ENCODE measurements around the gene SLC12A8. TPM values are rescaled to one million over a fixed set of nuclear protein-coding genes. Genes with fewer than 3 reads are reported as not detected.

Gene SLC12A8
- total RNA-seq, 6 experiments from 2014 or later, result 8.5 to 23.4 (median 20.3) TPM

DNA sequence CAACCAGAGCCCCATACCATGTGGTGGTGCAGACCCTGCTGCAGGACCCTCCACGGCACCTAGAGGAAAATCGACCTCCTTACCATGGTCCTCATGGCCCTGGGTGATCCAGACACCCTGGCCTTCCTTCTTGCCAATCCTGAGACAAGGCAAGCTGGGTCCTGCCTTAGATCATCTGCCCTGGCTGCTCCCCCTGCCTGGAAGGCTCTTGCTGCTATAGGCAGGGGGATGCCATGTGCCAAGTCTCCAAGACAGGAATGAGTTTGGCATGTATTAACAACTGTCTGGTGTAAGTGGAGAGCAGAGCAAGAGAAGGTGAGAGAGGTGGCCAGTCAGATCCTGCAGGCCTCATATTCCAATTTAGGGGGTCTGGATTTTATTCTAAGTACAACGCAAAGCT is 164.3 kb downstream of the SLC12A8 start:
- no peak overlapping the region for H3K4me3 ChIP-seq
- TF ChIP-seq, protein P1, sequence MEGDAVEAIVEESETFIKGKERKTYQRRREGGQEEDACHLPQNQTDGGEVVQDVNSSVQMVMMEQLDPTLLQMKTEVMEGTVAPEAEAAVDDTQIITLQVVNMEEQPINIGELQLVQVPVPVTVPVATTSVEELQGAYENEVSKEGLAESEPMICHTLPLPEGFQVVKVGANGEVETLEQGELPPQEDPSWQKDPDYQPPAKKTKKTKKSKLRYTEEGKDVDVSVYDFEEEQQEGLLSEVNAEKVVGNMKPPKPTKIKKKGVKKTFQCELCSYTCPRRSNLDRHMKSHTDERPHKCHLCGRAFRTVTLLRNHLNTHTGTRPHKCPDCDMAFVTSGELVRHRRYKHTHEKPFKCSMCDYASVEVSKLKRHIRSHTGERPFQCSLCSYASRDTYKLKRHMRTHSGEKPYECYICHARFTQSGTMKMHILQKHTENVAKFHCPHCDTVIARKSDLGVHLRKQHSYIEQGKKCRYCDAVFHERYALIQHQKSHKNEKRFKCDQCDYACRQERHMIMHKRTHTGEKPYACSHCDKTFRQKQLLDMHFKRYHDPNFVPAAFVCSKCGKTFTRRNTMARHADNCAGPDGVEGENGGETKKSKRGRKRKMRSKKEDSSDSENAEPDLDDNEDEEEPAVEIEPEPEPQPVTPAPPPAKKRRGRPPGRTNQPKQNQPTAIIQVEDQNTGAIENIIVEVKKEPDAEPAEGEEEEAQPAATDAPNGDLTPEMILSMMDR (IDR thresholded peaks at IDR 0.05), result no peak
- no peak for TF ChIP-seq POLR2A (IDR thresholded peaks at IDR 0.05)
- WGBS (ENCODE audit: insufficient coverage, low coverage, low lambda C conversion rate, missing lambda C conversion rate), result 94% methylated on average over 3 of the region's 3 CpGs
- peaks cover 0 to 13% (median 0%) of the 10 kb centered on the region in 4 donors for H3K4me1 ChIP-seq
- H3K27me3 ChIP-seq, result no peaks in the 10 kb centered on the region
- ATAC-seq (no peak), DNase-seq (no peak)
- H3K27ac ChIP-seq, result no peak overlapping the region
- no peaks in the 10 kb centered on the region for H3K9me3 ChIP-seq
- no peaks in the 10 kb centered on the region for H3K36me3 ChIP-seq
- intact Hi-C loops (cut with DNase I), result no loop called here

DNA sequence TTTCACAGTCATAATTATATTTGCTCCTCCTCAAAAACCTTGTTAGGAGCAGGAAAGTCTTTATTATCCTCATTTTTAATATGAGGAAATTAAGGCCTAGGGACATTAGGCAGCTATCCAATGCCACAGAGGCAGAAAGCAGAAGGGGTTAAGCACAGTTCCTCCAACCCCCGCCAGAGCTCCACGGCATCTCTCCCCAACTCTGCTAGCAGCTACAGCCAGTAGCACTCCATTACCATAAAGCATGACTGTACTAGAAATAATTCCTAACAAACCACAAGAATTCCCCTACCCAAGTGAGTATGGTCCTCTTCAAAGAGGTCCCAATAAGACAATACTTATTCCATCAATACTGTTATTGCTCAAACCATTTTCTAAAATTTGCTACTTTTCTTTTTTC is 166.6 kb downstream of the SLC12A8 start:
- Histone ChIP-seq H3K4me1 (peaks cover 0 to 8% (median 0%) of the 10 kb centered on the region in 4 donors), H3K27me3 (no peaks in the 10 kb centered on the region), H3K4me3 (no peak overlapping the region), H3K9me3 (no peaks in the 10 kb centered on the region), H3K27ac (no peak overlapping the region), H3K36me3 (no peaks in the 10 kb centered on the region)
- DNase-seq (no peak), ATAC-seq (no peak)
- WGBS (ENCODE audit: insufficient coverage, low coverage, low lambda C conversion rate, missing lambda C conversion rate), result 69% methylated on average over 2 of the region's 2 CpGs
- intact Hi-C loops (cut with DNase I), result no loop called here
- TF ChIP-seq POLR2A (IDR thresholded peaks at IDR 0.05), result no peak
- TF ChIP-seq, protein P1 (IDR thresholded peaks at IDR 0.05), result no peak

DNA sequence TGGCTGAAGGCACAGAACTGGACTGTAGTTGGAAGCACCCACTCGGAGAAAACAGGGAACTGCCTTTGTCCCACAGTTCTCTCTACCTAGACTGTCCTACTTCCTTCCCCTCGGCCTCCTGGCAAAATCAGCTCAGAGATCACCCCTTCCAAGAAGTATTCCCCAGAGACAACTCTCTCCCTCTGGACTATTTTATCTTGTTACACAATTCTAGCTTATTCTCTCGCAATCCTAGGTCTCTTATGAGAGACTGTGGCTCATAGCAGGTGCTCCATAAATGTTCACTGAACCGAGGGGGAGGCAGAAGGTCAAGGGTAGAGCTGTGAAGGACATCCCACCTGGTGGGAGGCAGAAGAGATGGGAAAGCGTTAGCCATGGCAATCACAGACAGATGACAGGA is 167.4 kb downstream of the SLC12A8 start:
- 50% methylated on average over 2 of the region's 5 CpGs for WGBS (ENCODE audit: insufficient coverage, low coverage, low lambda C conversion rate, missing lambda C conversion rate)
- H3K27ac ChIP-seq, result no peak overlapping the region
- DNase-seq, result no peak
- no peaks in the 10 kb centered on the region for H3K9me3 ChIP-seq
- TF ChIP-seq, protein P1 (IDR thresholded peaks at IDR 0.05), result no peak
- no peak for TF ChIP-seq POLR2A (IDR thresholded peaks at IDR 0.05)
- peaks cover 0 to 8% (median 0%) of the 10 kb centered on the region in 4 donors for H3K4me1 ChIP-seq
- peak in 2 of 4 donors; percentile 31 to 34 for ATAC-seq
- H3K4me3 ChIP-seq, result no peak overlapping the region
- H3K27me3 ChIP-seq, result no peaks in the 10 kb centered on the region
- H3K36me3 ChIP-seq, result no peaks in the 10 kb centered on the region
- intact Hi-C loops (cut with DNase I), result no loop called here

DNA sequence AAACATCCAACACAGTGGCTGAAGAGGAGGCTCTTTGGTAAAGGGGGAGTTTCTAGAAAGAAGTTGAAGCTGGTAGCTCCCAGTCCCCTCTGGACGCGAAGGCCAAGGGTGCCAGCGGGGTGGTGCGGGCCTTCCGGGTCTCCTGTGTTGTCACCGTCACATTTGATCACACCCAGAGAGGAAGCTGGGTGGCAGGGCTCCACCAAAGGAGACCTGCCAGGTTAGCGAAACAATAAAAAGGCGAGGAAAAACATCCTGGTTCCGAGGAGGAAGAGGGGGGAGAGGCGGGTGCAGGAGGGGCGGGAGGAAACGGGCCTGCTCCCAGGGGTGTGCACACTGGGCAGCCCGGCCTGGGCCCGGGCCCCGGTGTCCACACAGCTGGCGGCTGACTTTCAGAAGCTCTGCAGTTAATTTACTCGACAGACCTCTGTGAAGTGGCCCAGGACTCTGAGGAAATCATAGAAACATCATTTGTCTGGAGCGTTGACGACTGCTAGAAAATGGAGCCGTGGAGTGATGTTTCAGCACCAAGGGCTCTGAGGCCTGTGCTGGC is 168.9 kb downstream of the SLC12A8 start:
- DNase-seq (no peak), ATAC-seq (peak; percentile 13 to 43 (median 32))
- no peaks in the 10 kb centered on the region for H3K36me3 ChIP-seq
- no peaks in the 10 kb centered on the region for H3K27me3 ChIP-seq
- intact Hi-C loops (cut with DNase I), result no loop called here
- peak overlapping the region in 1 of 3 donors; percentile 52 for H3K27ac ChIP-seq
- TF ChIP-seq POLR2A (IDR thresholded peaks at IDR 0.05), result no peak
- TF ChIP-seq, protein P1 (IDR thresholded peaks at IDR 0.05), result no peak
- H3K4me1 ChIP-seq, result peaks cover 0 to 8% (median 0%) of the 10 kb centered on the region in 4 donors
- no peaks in the 10 kb centered on the region for H3K9me3 ChIP-seq
- WGBS (ENCODE audit: insufficient coverage, low coverage, low lambda C conversion rate, missing lambda C conversion rate), result 72% methylated on average over 20 of the region's 20 CpGs
- H3K4me3 ChIP-seq, result no peak overlapping the region

Data from right lobe of liver (tissue), 6 donors.